IPS DF 6.9 (cell line): ENCODE measurements around the gene LRRC46.

Source experiments
- DNase-seq: peaks from one replicate; pipeline ENCODE4 v3.0.0-alpha.2; 2013; ENCODE audit warnings: low read depth, low spot score
- H3K27ac ChIP-seq: one replicate; pipeline ENCODE4 v1.5.1; 2013; ENCODE audit warnings: low read length, control low read depth
- H3K27me3 ChIP-seq: 2 replicates; pipeline ENCODE4 v1.6.1; 2013; ENCODE audit warnings: mild to moderate bottlenecking, low read length; ENCODE audit not compliant: control insufficient read depth, insufficient read depth
- H3K36me3 ChIP-seq: 2 replicates; pipeline ENCODE4 v1.6.1; 2013; ENCODE audit warnings: low read length; ENCODE audit not compliant: control insufficient read depth, insufficient read depth
- H3K4me1 ChIP-seq: 2 replicates; pipeline ENCODE4 v1.6.1; 2013; ENCODE audit warnings: low read length; ENCODE audit not compliant: control insufficient read depth, insufficient read depth
- H3K4me3 ChIP-seq: 2 replicates; pipeline ENCODE4 v1.5.1; 2013; ENCODE audit warnings: mild to moderate bottlenecking, low read length
- H3K9me3 ChIP-seq: 2 replicates; pipeline ENCODE4 v1.6.1; 2013; ENCODE audit warnings: low read length, inconsistent platforms; ENCODE audit not compliant: control insufficient read depth, insufficient read depth
- WGBS: extraction: QIAGEN DNeasy Blood & Tissue Kit; methylation state at CpG from one replicate; pipeline ENCODE4 v1.1.7; 2013; ENCODE audit warnings: mixed read lengths, missing lambda C conversion rate; ENCODE audit not compliant: insufficient read length, insufficient coverage; 5-methylcytosine and 5-hydroxymethylcytosine counted together

Gene LRRC46, protein sequence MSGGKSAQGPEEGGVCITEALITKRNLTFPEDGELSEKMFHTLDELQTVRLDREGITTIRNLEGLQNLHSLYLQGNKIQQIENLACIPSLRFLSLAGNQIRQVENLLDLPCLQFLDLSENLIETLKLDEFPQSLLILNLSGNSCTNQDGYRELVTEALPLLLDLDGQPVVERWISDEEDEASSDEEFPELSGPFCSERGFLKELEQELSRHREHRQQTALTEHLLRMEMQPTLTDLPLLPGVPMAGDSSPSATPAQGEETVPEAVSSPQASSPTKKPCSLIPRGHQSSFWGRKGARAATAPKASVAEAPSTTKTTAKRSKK

DNA sequence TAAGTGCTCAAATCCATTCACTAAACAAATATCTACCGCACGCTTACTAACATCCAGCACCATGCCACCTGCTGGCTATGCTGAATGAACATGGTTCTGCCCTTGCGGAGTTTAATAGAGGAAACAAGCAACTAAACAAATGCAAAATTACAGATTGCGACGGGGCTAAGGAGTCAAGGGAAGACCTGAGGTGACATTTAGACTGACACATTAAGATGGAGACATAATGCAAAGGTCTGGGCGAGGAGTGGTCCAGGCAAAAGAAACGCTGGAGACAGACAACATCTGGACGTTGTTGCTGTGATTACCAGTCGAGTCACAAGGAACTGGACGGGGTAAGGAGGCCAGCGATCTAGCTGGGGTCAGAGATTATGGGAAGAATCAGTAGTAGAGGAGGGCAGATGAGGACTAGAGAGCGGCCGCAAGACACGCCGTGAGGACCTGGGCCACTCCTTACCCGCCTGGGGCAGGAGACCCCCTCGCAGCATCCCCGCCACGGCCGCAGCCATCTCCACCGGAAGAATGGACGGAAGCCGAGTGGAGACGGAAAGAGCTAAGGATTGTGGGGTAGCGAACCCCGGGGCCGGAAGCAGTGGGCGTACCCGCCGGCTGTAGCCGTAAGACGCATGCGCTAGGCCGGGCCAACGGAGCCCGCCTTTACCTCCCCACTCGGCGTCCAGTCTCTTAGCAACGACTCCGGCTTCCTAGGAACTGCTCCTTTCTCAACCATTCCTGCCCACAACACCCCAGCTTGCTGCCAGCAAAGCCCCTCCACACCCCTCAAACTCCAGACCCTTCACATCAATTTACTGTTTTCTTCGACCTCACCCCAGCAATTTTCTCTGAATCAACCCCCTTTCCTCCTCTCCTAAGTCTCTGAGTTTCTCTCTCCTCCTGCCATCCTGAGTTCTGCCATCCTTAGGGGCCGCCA, at the start of gene LRRC46, which contains the start of gene MRPL10:
TSS of gene LRRC46 (plus strand) at position 668 of the 931 bp plus-strand sequence. CDS start 320 bp downstream, outside the sequence.
TSS of gene MRPL10 (minus strand) at position 539 of the 931 bp plus-strand sequence. CDS start at position 509, 30 bp downstream.
- WGBS = no CpG with 5 or more reads among the region's 42 CpGs
- no peaks in the 10 kb centered on the region for H3K9me3 ChIP-seq
- DNase-seq = peak; percentile 92
- H3K27me3 ChIP-seq = no peaks in the 10 kb centered on the region
- peaks cover 14% of the 10 kb centered on the region for H3K36me3 ChIP-seq
- peak within 1 kb of the TSS; percentile 87 for H3K4me3 ChIP-seq
- no peaks in the 10 kb centered on the region for H3K4me1 ChIP-seq
- no peak within 1 kb of the TSS for H3K27ac ChIP-seq

DNA sequence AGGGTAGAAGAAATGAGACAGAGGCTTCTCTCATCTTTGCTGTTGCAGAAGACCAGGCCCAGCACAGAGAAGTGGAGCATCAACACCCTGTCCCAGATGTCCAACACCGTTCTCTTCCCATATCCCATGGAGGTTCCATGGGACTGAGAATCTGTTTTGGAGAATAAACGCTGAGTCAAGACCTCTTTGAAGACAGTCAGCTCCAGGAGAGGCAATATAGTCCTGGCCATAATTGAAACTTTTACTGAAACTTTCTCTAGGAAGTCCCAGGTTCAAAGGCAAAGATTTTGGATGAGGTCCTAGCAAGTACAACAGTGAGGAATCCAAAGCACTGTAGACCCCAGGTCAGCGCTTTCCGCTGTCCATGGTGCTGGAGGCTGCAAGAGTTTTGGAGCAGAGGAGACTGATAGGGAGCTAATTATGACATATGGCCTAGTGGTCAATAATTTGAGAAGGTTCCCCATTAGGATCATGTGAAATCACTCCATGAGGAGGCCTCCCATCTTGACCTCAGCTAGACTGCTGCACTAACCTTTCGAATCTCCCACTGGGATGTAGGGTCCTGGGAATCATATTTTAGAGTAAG, 45.8 kb upstream of the LRRC46 start:
- Histone ChIP-seq H3K4me3 (no peak overlapping the region), H3K27ac (no peak overlapping the region), H3K4me1 (no peaks in the 10 kb centered on the region), H3K9me3 (no peaks in the 10 kb centered on the region), H3K27me3 (peaks cover 3% of the 10 kb centered on the region; the same call in 1 of the 2 replicates), H3K36me3 (no peaks in the 10 kb centered on the region)
- WGBS = no CpG with 5 or more reads among the region's 5 CpGs
- DNase-seq = no peak

DNA sequence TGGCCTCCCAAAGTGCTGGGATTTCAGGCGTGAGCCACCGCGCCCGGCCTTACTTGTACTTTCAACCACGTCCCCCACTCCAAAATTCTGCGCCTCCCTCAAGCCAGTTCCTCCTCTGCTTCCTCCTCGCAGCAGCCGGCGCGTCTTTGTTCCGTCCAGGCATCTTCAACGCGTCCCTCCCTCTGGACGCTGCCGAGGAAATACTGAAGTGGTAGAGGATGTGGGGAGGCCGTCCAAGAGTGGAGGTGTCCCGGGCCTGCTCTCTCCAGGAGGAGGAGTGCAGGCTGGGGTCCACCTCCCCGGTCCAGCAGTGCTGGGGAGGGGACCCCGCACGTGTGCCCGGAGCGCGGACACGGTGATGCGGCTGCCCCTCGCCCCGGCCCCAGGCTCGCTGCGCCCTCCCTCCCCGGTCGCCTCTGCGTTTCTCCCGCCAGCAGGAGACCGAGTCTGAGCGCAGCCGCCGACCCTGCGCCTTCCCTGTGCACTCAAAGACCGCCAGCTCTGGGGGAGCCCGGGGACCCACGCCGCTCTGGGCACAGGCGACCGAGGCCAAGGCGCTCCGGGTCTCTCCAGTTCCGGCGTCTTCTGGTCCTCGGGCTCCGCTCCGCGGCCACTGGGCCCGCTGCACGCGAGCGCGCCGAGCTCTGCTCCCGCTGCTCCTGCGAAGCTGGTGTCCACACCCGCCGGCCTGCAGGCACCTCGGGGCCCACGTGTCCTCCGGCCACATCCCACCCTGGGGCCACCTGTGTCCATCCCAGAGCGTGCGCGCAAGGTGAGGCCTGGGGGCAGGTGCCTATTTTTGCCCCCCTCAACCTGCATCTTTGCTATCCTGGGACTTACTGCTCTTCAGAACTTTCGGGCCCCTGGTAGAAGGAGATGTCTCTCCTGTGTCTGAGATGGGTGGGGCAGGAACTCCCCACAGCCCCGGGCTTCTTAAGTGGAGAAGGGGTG, 41.6 kb upstream of the LRRC46 start:
- Histone ChIP-seq H3K36me3 (no peaks in the 10 kb centered on the region), H3K9me3 (no peaks in the 10 kb centered on the region), H3K4me3 (peak overlapping the region; percentile 31; the same call in 1 of the 2 replicates), H3K27ac (no peak overlapping the region), H3K27me3 (peaks cover 9% of the 10 kb centered on the region; the same call in 1 of the 2 replicates), H3K4me1 (no peaks in the 10 kb centered on the region)
- peak; percentile 43 for DNase-seq
- no CpG with 5 or more reads among the region's 70 CpGs for WGBS

DNA sequence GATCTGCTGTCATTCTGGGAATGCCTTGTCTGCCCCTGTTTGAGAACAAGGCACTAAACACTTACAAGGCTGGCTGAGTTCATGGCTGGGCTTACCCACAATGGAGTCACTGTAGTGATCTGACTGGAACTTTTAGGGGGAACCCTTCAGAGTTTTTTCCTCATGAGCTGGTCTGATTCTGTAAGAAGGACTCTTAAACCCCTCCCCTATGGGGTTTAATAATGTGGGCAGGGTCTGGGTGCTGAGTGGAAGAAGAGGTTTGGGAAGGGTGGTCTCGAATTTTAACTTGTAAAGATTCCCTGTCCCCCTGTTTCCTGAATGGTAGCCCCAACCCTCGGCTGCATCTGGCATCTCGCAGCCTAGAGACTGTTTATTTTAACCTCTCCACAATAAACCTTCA, 40.4 kb upstream of the LRRC46 start:
- H3K4me3 ChIP-seq = no peak overlapping the region
- no peak overlapping the region for H3K27ac ChIP-seq
- H3K9me3 ChIP-seq = no peaks in the 10 kb centered on the region
- H3K36me3 ChIP-seq = no peaks in the 10 kb centered on the region
- H3K4me1 ChIP-seq = no peaks in the 10 kb centered on the region
- H3K27me3 ChIP-seq = peaks cover 9% of the 10 kb centered on the region; the same call in 1 of the 2 replicates
- no peak for DNase-seq
- WGBS = no CpG with 5 or more reads among the region's 3 CpGs

DNA sequence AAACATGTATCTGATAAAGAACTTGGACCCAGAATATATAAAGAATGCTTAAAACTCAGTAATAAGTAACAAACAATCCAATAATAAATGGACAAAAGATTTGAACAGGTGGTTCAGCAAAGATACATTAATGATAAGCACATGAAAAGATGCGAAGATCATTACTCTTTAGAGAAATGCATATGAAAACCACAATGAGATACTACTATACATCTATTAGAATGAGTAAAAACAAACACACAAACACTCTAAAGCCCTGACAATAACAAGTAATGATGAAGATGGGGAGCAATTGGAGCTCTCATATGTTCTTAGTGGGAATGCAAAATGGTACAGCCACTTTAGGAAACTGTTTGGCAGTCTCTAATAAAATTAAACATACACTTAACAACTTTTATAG, 39.0 kb upstream of the LRRC46 start:
- WGBS = no CpG with 5 or more reads among the region's 1 CpG
- Histone ChIP-seq H3K9me3 (no peaks in the 10 kb centered on the region), H3K4me3 (no peak overlapping the region), H3K4me1 (no peaks in the 10 kb centered on the region), H3K36me3 (no peaks in the 10 kb centered on the region), H3K27me3 (peaks cover 9% of the 10 kb centered on the region; the same call in 1 of the 2 replicates), H3K27ac (no peak overlapping the region)
- DNase-seq = no peak

DNA sequence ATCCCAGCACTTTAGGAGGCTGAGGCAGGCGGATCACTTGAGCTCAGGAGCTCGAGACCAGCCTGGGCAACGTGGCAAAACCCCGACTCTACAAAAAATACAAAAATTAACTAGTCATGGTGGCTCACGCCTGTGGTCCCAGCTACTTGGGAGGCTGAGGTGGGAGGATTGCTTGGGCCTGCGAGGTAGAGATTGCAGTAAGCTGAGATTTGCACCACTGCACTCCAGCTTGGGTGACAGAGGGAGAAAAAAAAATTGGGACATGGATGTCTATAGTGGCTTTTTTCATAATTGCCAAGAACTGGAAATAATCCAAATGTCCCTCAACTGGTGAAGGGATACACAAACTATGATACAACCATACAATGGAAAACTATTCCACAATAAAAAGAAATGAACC, 38.5 kb upstream of the LRRC46 start:
- no peak overlapping the region for H3K4me3 ChIP-seq
- H3K36me3 ChIP-seq = no peaks in the 10 kb centered on the region
- DNase-seq = no peak
- no peak overlapping the region for H3K27ac ChIP-seq
- WGBS = no CpG with 5 or more reads among the region's 6 CpGs
- H3K9me3 ChIP-seq = no peaks in the 10 kb centered on the region
- H3K27me3 ChIP-seq = peaks cover 9% of the 10 kb centered on the region; the same call in 1 of the 2 replicates
- H3K4me1 ChIP-seq = no peaks in the 10 kb centered on the region

DNA sequence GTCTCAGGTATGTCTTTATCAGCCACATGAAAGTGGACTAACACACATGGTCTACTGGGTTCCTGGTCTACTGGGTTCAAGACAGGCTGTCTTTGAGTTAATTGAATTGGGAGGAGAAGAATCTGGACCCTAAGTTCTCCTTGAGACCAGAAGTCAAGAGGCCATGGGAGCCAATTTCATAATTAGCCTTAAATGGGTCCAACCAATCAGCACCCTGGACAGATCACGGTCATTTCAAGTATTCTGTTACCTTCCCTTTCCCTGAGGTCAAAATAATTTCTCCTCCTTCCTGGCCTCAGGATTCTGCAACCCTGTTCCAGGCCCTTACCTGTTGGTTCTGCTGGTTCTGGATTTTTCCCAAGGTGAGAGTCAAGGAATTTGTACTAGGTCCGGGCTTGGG, 33.7 kb upstream of the LRRC46 start:
- Histone ChIP-seq H3K27ac (no peak overlapping the region), H3K9me3 (no peaks in the 10 kb centered on the region), H3K27me3 (no peaks in the 10 kb centered on the region), H3K4me3 (no peak overlapping the region), H3K36me3 (no peaks in the 10 kb centered on the region), H3K4me1 (no peaks in the 10 kb centered on the region)
- DNase-seq = no peak
- whole genome bisulfite sequencing = no CpG with 5 or more reads among the region's 2 CpGs

DNA sequence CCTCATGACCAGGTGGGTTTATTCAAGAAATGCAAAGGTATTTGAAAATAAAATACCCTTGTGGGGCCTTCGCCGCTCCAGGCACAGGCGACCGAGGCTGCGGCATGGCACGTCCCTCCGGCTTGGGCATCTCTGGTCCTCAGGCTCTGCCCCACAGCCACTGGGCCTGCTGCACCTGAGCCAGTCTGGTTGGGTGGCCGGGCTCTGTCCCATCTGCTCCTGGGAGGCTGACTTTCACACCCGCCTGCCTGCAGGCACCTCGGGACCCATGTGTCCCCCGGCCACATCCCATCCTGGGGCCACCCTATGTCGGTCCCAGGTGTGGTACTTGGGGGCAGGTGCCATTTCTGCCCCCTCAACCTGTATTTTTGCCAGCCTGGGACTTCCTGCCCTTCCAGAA, 30.8 kb upstream of the LRRC46 start:
- Histone ChIP-seq H3K9me3 (no peaks in the 10 kb centered on the region), H3K4me3 (no peak overlapping the region), H3K27me3 (no peaks in the 10 kb centered on the region), H3K4me1 (no peaks in the 10 kb centered on the region), H3K36me3 (no peaks in the 10 kb centered on the region), H3K27ac (no peak overlapping the region)
- DNase-seq = no peak
- no CpG with 5 or more reads among the region's 12 CpGs for WGBS

DNA sequence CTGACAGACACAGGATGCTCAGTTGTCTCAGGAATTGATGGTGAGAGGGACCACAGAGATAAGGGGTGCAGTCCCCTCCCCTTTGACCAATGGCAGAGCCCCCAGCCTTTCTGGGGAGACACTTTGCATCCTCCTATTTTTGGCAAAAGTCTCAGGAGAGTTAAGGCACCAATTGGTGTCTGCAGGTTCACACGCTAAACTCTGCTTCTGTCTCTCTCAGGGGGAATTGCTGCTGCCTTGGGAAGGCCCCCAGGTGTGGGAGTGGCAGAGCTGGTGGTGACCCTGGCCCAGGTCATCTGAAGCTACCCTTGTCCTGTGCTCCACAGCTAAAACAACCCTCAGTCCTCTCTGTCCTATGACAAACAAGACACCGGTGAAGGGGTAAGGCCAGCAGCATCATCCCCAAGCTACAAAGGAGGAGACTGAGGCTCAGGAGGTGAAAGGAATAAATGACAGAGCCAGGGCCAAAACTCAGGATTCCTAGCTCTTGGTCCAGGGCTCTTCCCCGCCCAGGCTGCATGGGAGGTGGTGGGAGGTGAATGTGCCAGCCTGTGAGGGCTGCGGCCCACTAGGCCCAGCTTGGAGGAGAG, 30.2 kb upstream of the LRRC46 start:
- Histone ChIP-seq H3K27me3 (no peaks in the 10 kb centered on the region), H3K27ac (no peak overlapping the region), H3K4me1 (no peaks in the 10 kb centered on the region), H3K9me3 (no peaks in the 10 kb centered on the region), H3K4me3 (no peak overlapping the region), H3K36me3 (no peaks in the 10 kb centered on the region)
- WGBS = no CpG with 5 or more reads among the region's 4 CpGs
- no peak for DNase-seq
